GOT3 (cell line): ENCODE results near the gene YWHAG.
A peak's percentile ranks its signal among the peaks of the same experiment; 100 is the strongest.
"Not testable (repeated sequence)": the region's sequence is repeated elsewhere in the genome, so short reads cannot be mapped to it uniquely, and the experiment has no call there.

Source experiments
- DNase-seq: peaks from one replicate; lab custom pipeline; 2025; ENCODE audit warnings: mixed read lengths; lab: John Stamatoyannopoulos, UW

The YWHAG gene

GRCh38 chr7:76377186-76377918 lies 18.6 kb upstream of the YWHAG start:
- no peak for DNase-seq

GRCh38 chr7:76375251-76375650 lies 16.5 kb upstream of the YWHAG start:
- DNase-seq, result no peak

- DNase-seq, result no peak
Measured at GRCh38 chr7:76372984-76373833, 14.4 kb upstream of the YWHAG start.

GRCh38 chr7:76371396-76371795 lies 12.6 kb upstream of the YWHAG start:
- no peak for DNase-seq

- DNase-seq, result no peak
Measured at GRCh38 chr7:76369018-76369417, 10.2 kb upstream of the YWHAG start.

- DNase-seq, result no peak
Measured at GRCh38 chr7:76368190-76368589, 9.4 kb upstream of the YWHAG start.

GRCh38 chr7:76364198-76364584 lies 5.4 kb upstream of the YWHAG start:
- no peak for DNase-seq

- not testable (repeated sequence) for DNase-seq
Measured at GRCh38 chr7:76363754-76364153, 5.0 kb upstream of the YWHAG start.

- no peak for DNase-seq
Measured at GRCh38 chr7:76359978-76360638, 1.3 kb upstream of the YWHAG start.

GRCh38 chr7:76359111-76359977 lies 553 bp upstream of the YWHAG start:
- DNase-seq, result peak; percentile 93

GRCh38 chr7:76358011-76358480 lies 745 bp downstream of the YWHAG start:
- DNase-seq, result no peak

- DNase-seq, result no peak
Measured at GRCh38 chr7:76357475-76358010, 1.2 kb downstream of the YWHAG start.

- DNase-seq, result no peak
Measured at GRCh38 chr7:76356823-76357222, 2.0 kb downstream of the YWHAG start.

GRCh38 chr7:76356115-76356514 lies 2.7 kb downstream of the YWHAG start:
- DNase-seq, result no peak

- DNase-seq, result no peak
Measured at GRCh38 chr7:76354981-76355730, 3.6 kb downstream of the YWHAG start.

- DNase-seq, result no peak
Measured at GRCh38 chr7:76354516-76354915, 4.3 kb downstream of the YWHAG start.

GRCh38 chr7:76353744-76354143 lies 5.0 kb downstream of the YWHAG start:
- no peak for DNase-seq

GRCh38 chr7:76352193-76352592 lies 6.6 kb downstream of the YWHAG start:
- no peak for DNase-seq

GRCh38 chr7:76351372-76351771 lies 7.4 kb downstream of the YWHAG start:
- DNase-seq, result no peak

- DNase-seq, result no peak
Measured at GRCh38 chr7:76349313-76349885, 9.4 kb downstream of the YWHAG start.
